GM12878 (cell line): Measurements from ENCODE around the gene ADRA2C. TPM values are rescaled to one million over a fixed set of nuclear protein-coding genes. Genes with fewer than 3 reads are reported as not detected.

Experiments
- ATAC-seq: fragments of 200-7000 bp; cut with Tn5 transposase; 3 replicates; pipeline ENCODE4 v1.9.1; 2020; ENCODE audit warnings: mild to moderate bottlenecking, moderate library complexity
- BruUV-seq: library from RNA; stranded (reverse); fragments of 400-500 nt; replicated peaks from 2 replicates; lab custom pipeline; 2021; lab: Mats Ljungman, UMichigan
- CTCF ChIA-PET: fragments of 300-600 bp; sonication (Branson Sonifier 250); formaldehyde crosslinking; extraction: SDS; loops from one replicate; lab custom pipeline; 2021; ENCODE audit warnings: inconsistent platforms; lab: Yijun Ruan, JAX
- POLR2A ChIA-PET: fragments of 350-600 bp; formaldehyde crosslinking; extraction: SDS; loops from one replicate; lab custom pipeline; 2021; ENCODE audit warnings: inconsistent platforms; lab: Charles Lee
- RAD21 ChIA-PET: fragments of 300-600 bp; sonication (Branson Sonifier 250); formaldehyde crosslinking; loops from one replicate; lab custom pipeline; 2023; ENCODE audit warnings: antibody characterized with exemption; ENCODE audit not compliant: unreplicated experiment; lab: Charles Lee
- SMC1A ChIA-PET: fragments of 300-600 bp; sonication (Branson Sonifier 250); formaldehyde crosslinking; loops from one replicate; lab custom pipeline; 2023; ENCODE audit not compliant: unreplicated experiment, uncharacterized antibody; lab: Charles Lee
- DNase-seq: peaks from one replicate; pipeline ENCODE4 v3.0.0-alpha.2; 2011; ENCODE audit warnings: low read depth, low spot score
- FAIRE-seq: peaks from 3 replicates; lab custom pipeline; 2011; peaks lifted over from hg19 to GRCh38; lab: Jason Lieb, UNC
- H2AFZ ChIP-seq: 2 replicates; pipeline ENCODE4 v1.6.0; 2011; ENCODE audit warnings: low read depth, low read length, control low read depth; ENCODE audit not compliant: control insufficient read depth
- H3K27ac ChIP-seq: 2 replicates; pipeline ENCODE4 v1.5.1; 2011; ENCODE audit warnings: control low read depth; ENCODE audit not compliant: control insufficient read depth, insufficient read depth
- H3K27me3 ChIP-seq, 2 experiments: replicated peaks in 1 of 2; 2 replicates each; pipeline versions ENCODE4 v1.6.0 to v1.6.1; 2011; ENCODE audit warnings: low read length in 1 of 2; ENCODE audit not compliant: control insufficient read depth in 2 of 2, insufficient read depth in 2 of 2
- H3K36me3 ChIP-seq, 2 experiments: 2 replicates each; pipeline ENCODE4 v1.5.1; 2011; ENCODE audit warnings: low read length in 1 of 2; ENCODE audit not compliant: control insufficient read depth in 2 of 2, insufficient read depth in 2 of 2
- H3K4me1 ChIP-seq: 2 replicates; pipeline ENCODE4 v1.6.1; 2011; ENCODE audit warnings: mild to moderate bottlenecking, low read length, moderate library complexity, mixed read lengths; ENCODE audit not compliant: control insufficient read depth, insufficient read depth
- H3K4me2 ChIP-seq: 2 replicates; pipeline ENCODE4 v1.6.0; 2011; ENCODE audit warnings: control low read depth; ENCODE audit not compliant: control insufficient read depth, insufficient read depth
- H3K4me3 ChIP-seq: fragments of 200-600 bp; sonication (generic); 2 replicates; pipeline ENCODE4 v1.5.1; 2016
- H3K79me2 ChIP-seq: 2 replicates; pipeline ENCODE4 v1.6.0; 2011; ENCODE audit warnings: low read length; ENCODE audit not compliant: control insufficient read depth, insufficient read depth
- H3K9ac ChIP-seq: 2 replicates; pipeline ENCODE4 v1.8.0; 2011; ENCODE audit warnings: low read length, control low read depth, mixed read lengths; ENCODE audit not compliant: control insufficient read depth, insufficient read depth
- H3K9me3 ChIP-seq: replicated peaks from 3 replicates; pipeline ENCODE4 v1.5.1; 2011; ENCODE audit warnings: mild to moderate bottlenecking, low read length; ENCODE audit not compliant: control insufficient read depth, insufficient read depth
- H4K20me1 ChIP-seq: 2 replicates; pipeline ENCODE4 v1.6.0; 2011; ENCODE audit not compliant: control insufficient read depth, insufficient read depth
- E4F1 ChIP-seq: fragments of 450-650 bp; IDR thresholded peaks from 2 replicates; pipeline ENCODE4 v1.6.1; 2018; ENCODE audit warnings: borderline replicate concordance, mild to moderate bottlenecking; ENCODE audit not compliant: partially characterized antibody
- EP300 ChIP-seq, 2 experiments: fragments of 150-350 bp in 1 of 2; IDR thresholded peaks; 2 replicates each; pipeline ENCODE4 v1.6.1; 2011 to 2012; ENCODE audit warnings: low read depth in 2 of 2, low read length in 2 of 2, borderline replicate concordance in 1 of 2, improper control_type of control experiment in 1 of 2, inconsistent platforms in 1 of 2; ENCODE audit not compliant: control insufficient read depth in 1 of 2
- NRF1 ChIP-seq: conservative IDR thresholded peaks from 2 replicates; pipeline ENCODE4 v1.6.1; 2011; ENCODE audit warnings: mild to moderate bottlenecking, low read depth, low read length, improper control_type of control experiment
- PML ChIP-seq: IDR thresholded peaks from 2 replicates; pipeline ENCODE4 v1.6.1; 2012; ENCODE audit warnings: low read length, inconsistent platforms
- POLR2A ChIP-seq: IDR thresholded peaks from 2 replicates; pipeline ENCODE4 v1.6.1; 2011; ENCODE audit warnings: low read depth, mild to moderate bottlenecking, low read length
- RB1 ChIP-seq: fragments of 450-650 bp; formaldehyde crosslinking; IDR thresholded peaks from 2 replicates; pipeline ENCODE4 v1.6.1; 2017; ENCODE audit warnings: mild to moderate bottlenecking, borderline replicate concordance
- REST ChIP-seq: IDR thresholded peaks from 2 replicates; pipeline ENCODE4 v1.6.1; 2012; ENCODE audit warnings: mild to moderate bottlenecking, low read depth, low read length
- TCF3 ChIP-seq: IDR thresholded peaks from 2 replicates; pipeline ENCODE4 v1.6.1; 2012; ENCODE audit warnings: low read depth, mild to moderate bottlenecking, low read length, borderline replicate concordance; ENCODE audit not compliant: insufficient read depth
- ZNF207 ChIP-seq: fragments of 450-650 bp; IDR thresholded peaks from 2 replicates; pipeline ENCODE4 v1.6.1; 2014; ENCODE audit warnings: antibody characterized with exemption, mild to moderate bottlenecking, borderline replicate concordance
- WGBS: methylation state at CpG from one replicate; pipeline ENCODE4 v1.1.6; 2016; ENCODE audit warnings: low lambda C conversion rate; ENCODE audit not compliant: insufficient replicate concordance, insufficient coverage; ENCODE audit errors: missing lambda C conversion rate; 5-methylcytosine and 5-hydroxymethylcytosine counted together
- in situ Hi-C: fragments of 300-500 bp; cut with MboI; formaldehyde crosslinking; loops from 9 replicates; pipeline ENCODE4 v1.14.3; 2018; ENCODE audit warnings: mixed read lengths
- intact Hi-C: fragments of 100-400 bp; cut with micrococcal nuclease; formaldehyde crosslinking; loops from one replicate; pipeline ENCODE4 v1.14.2; 2022; ENCODE audit not compliant: unreplicated experiment
- polyA plus RNA-seq, 11 experiments: library from polyadenylated mRNA; depleted of rRNA in 4 of 11; unstranded in 6 of 11; stranded (reverse) in 5 of 11; fragments of >200 nt; fragmentation: Nextera tagmentation in 4 of 11; fragmentation: Illumina TruSeq in 1 of 11; extraction: Ambion mirVana in 4 of 11; extraction: Trizol in 1 of 11; gene quantifications; 1 replicate in 1 of 11; 2 replicates in 10 of 11; pipeline versions ENCODE4 v1.2.1 to v1.2.3, GENCODE V29; 2011 to 2016; ENCODE audit warnings: inconsistent platforms in 2 of 11, missing spikeins in 2 of 11, low read depth in 1 of 11
- total RNA-seq, 4 experiments: library from RNA; depleted of rRNA in 3 of 4; stranded (reverse); fragments of >200 nt in 3 of 4; fragmentation: Illumina TruSeq in 1 of 4; extraction: Trizol in 1 of 4; gene quantifications; 2 replicates each; pipeline versions ENCODE4 v1.2.1 to v1.2.3, GENCODE V29; 2013 to 2021

The ADRA2C gene
- total and polyA plus RNA-seq, 10 of the 15 experiments (the other 5 are each of a cell fraction or from before 2014, with no cell fraction given), result 0.15 TPM; not detected in 9

- Histone ChIP-seq H4K20me1 (no peaks in the 10 kb centered on the region), H3K4me3 (no peak overlapping the region), H3K4me1 (no peaks in the 10 kb centered on the region), H3K9me3 (no peaks in the 10 kb centered on the region), H3K79me2 (no peaks in the 10 kb centered on the region), H3K27ac (no peak overlapping the region)
- no peak for FAIRE-seq
- SMC1A ChIA-PET, result no interaction called here
- RAD21 ChIA-PET, result no interaction called here
- ATAC-seq, result no peak
- DNase-seq, result no peak
- BruUV-seq, result no TSS peak
- no peak for TF ChIP-seq PML
- no peak for TF ChIP-seq RB1
- TF ChIP-seq, all 136 proteins: peak for 0
- intact Hi-C loops (no loop called here), in situ Hi-C loops (no loop called here)
- ChIA-PET POLR2A (no interaction called here), CTCF (no interaction called here)
- Histone ChIP-seq H3K36me3 (no peaks in the 10 kb centered on the region), H3K9ac (no peak overlapping the region), H3K27me3 (0 out of 4 replicates have a peak, but pooled peaks cover 0 to 1% of the 10 kb centered on the region in 2 experiments), H2AFZ (no peak overlapping the region), H3K4me2 (no peak overlapping the region)
- WGBS, result 4% methylated on average over 13 of the region's 13 CpGs
Observed at GRCh38 chr4:3802571-3803474, 36.6 kb downstream of the ADRA2C start.

GRCh38 chr4:3803475-3803847 lies 37.3 kb downstream of the ADRA2C start:
- 19% methylated on average over 18 of the region's 18 CpGs for WGBS
- POLR2A ChIA-PET, result no interaction called here
- H3K4me1 ChIP-seq, result no peaks in the 10 kb centered on the region
- CTCF ChIA-PET, result no interaction called here
- no peak overlapping the region for H3K4me3 ChIP-seq
- no peaks in the 10 kb centered on the region for H3K9me3 ChIP-seq
- H3K4me2 ChIP-seq, result no peak overlapping the region
- ATAC-seq (no peak), DNase-seq (no peak), FAIRE-seq (no peak)
- in situ Hi-C loops (no loop called here), intact Hi-C loops (no loop called here)
- H2AFZ ChIP-seq, result no peak overlapping the region
- H3K27ac ChIP-seq, result no peak overlapping the region
- H4K20me1 ChIP-seq, result no peaks in the 10 kb centered on the region
- H3K79me2 ChIP-seq, result no peaks in the 10 kb centered on the region
- SMC1A ChIA-PET, result no interaction called here
- H3K36me3 ChIP-seq, result no peaks in the 10 kb centered on the region
- RAD21 ChIA-PET, result no interaction called here
- no peak overlapping the region for H3K9ac ChIP-seq
- no TSS peak for BruUV-seq
- 0 out of 4 replicates have a peak, but pooled peaks cover 0 to 1% of the 10 kb centered on the region in 2 experiments for H3K27me3 ChIP-seq
- TF ChIP-seq EP300 (IDR thresholded peaks at IDR 0.05; ENCODE audit: borderline replicate concordance in 1 of 2, control insufficient read depth in 1 of 2, low read depth in 2 of 2, low read length in 2 of 2), result no peak
- TF ChIP-seq TCF3, result no peak
- TF ChIP-seq REST, result no peak
- no peak for TF ChIP-seq POLR2A
- no peak for TF ChIP-seq ZNF207
- no peak for TF ChIP-seq NRF1
- TF ChIP-seq E4F1, result no peak
